Measurements from ENCODE around the gene PKN1.

DNA sequence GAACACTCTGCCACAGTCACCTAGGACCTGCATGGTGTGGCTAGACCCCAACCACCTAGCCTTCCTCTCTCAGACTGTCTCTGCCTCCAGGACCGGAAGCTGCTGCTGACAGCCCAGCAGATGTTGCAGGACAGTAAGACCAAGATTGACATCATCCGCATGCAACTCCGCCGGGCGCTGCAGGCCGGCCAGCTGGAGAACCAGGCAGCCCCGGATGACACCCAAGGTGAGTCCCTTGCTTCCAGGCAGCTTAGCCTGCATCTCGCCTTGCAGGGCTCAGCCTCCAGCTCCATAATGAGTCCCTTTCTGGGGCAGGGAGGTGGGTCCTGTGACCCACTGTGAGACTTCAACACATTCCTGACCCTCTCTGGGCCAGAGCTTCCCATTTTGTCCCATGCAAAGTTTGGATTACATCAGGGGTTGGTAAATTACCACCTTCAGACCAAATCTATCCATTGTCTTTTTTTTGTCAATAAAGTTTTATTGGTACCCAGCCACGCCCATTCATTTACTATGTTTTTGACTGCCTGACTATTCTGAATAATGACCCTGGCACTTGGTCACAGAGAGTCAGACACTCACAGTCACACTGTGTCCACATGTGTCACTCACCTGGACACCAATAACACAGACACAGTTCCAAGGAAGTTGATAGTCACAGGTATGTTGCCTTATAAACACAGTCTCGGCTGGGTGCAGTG, 13.4 kb downstream of the PKN1 start:
- no peak for TF ChIP-seq POLR2A (IDR thresholded peaks at IDR 0.05; ENCODE audit: extremely low read depth, insufficient read length)
- TF ChIP-seq, protein P1, sequence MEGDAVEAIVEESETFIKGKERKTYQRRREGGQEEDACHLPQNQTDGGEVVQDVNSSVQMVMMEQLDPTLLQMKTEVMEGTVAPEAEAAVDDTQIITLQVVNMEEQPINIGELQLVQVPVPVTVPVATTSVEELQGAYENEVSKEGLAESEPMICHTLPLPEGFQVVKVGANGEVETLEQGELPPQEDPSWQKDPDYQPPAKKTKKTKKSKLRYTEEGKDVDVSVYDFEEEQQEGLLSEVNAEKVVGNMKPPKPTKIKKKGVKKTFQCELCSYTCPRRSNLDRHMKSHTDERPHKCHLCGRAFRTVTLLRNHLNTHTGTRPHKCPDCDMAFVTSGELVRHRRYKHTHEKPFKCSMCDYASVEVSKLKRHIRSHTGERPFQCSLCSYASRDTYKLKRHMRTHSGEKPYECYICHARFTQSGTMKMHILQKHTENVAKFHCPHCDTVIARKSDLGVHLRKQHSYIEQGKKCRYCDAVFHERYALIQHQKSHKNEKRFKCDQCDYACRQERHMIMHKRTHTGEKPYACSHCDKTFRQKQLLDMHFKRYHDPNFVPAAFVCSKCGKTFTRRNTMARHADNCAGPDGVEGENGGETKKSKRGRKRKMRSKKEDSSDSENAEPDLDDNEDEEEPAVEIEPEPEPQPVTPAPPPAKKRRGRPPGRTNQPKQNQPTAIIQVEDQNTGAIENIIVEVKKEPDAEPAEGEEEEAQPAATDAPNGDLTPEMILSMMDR (IDR thresholded peaks at IDR 0.05; ENCODE audit: low read depth, low read length): no peak
- TF ChIP-seq, protein P2, sequence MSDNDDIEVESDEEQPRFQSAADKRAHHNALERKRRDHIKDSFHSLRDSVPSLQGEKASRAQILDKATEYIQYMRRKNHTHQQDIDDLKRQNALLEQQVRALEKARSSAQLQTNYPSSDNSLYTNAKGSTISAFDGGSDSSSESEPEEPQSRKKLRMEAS (IDR thresholded peaks at IDR 0.05; ENCODE audit: low read depth, low read length): no peak
